Measurements from ENCODE around the gene PDAP1.
"Not testable (repeated sequence)": the region's sequence is repeated elsewhere in the genome, so short reads cannot be mapped to it uniquely, and the experiment has no call there.

Gene PDAP1

GRCh38 chr7:99396418-99397296 is 11.7 kb downstream of the PDAP1 start:
- DNase-seq (ENCODE audit: low read depth) = no peak

DNA sequence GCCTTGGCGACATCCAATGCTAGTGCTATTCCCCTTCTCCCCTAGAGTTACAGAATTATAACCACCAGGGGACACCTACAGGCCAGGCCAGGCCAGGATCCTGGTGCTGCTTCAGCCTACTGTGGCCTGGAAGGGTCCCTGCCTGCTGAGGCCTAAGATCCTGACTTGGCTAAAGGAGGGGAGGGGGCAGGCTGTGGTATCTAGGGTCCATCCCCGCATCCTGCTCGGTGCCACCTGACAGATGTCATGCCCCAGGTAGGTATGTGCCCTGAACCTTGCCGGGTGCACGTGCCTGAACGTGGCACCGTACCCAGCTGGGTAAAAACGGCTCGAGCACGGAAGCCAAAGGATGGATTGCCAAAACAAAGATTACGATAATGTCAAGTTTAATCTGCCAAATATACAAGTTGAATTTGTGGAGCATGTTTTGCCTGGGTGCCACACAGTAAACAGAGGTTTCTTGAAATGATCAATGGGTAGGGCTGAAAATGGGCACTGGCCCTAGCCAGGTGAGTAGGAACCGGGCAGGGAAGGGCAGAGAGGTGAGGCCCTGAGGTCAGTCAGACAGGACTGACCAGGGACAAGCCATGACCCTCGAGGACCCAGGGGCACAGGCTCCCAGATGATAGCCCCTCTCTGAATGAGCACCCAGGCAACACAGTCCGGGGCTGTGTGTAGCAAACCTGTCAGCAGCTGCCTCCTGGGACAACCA is 12.6 kb downstream of the PDAP1 start:
- DNase-seq (ENCODE audit: low read depth) = no peak

GRCh38 chr7:99394188-99394502 is 14.3 kb downstream of the PDAP1 start:
- DNase-seq (ENCODE audit: low read depth) = no peak

- no peak for DNase-seq (ENCODE audit: low read depth)
These were observed 14.8 kb downstream of the PDAP1 start for GRCh38 chr7:99393355-99394187.

DNA sequence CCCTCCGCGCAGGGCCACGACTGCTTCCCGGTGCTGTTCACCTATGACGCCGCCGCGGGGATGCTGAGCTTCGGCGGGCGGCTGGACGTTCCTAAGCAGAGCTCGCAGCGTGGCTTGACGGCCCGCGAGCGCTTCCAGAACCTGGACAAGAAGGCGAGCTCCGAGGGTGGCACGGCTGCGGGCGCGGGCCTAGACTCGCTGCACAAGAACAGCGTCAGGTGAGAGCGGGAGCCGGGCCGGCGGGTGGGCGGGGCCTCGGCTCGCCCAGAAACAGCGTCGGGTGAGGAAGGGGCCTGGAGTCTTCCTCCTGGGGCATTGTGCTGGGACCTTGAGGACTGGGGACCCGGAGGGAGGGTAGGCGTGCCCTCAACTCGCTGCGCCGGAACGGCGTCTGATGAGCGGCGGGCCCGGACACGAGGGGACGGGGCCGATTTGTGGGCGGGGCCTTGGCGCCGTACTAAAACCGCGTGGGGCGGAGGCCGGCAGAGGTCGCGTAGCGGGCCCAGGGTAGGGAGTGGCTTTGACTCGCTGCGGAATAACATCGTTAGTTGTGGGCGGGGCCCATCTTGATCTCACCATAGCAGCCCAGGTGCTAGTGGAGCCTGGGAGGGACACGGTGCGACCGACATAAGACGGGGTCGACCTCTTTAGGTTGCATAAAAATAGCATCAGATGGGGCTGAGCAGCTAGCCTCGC is 15.6 kb downstream of the PDAP1 start:
- DNase-seq (ENCODE audit: low read depth) = peak; percentile 71

- DNase-seq (ENCODE audit: low read depth) = no peak
These were observed 16.4 kb downstream of the PDAP1 start for GRCh38 chr7:99392046-99392445.

- no peak for DNase-seq (ENCODE audit: low read depth)
These were observed 17.3 kb downstream of the PDAP1 start for GRCh38 chr7:99390941-99391602.

DNA sequence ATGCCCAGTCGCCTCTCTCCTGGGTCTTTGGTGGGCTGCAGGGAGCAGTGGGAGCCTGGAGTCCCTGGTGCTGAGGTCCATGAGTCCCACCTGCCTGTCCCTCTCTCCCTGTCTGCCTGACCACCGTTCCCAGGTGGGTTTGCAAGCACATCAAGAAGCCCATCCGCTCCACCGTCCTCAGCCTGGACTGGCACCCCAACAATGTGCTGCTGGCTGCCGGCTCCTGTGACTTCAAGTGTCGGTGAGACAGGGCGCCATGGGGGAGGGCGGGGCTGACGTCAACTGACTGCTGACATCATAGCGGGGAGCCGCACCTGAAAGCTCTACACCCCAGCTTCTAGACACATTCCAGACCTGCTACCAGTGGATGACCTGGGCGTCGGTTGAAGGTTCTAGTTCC is 18.6 kb downstream of the PDAP1 start:
- DNase-seq (ENCODE audit: low read depth) = no peak

DNA sequence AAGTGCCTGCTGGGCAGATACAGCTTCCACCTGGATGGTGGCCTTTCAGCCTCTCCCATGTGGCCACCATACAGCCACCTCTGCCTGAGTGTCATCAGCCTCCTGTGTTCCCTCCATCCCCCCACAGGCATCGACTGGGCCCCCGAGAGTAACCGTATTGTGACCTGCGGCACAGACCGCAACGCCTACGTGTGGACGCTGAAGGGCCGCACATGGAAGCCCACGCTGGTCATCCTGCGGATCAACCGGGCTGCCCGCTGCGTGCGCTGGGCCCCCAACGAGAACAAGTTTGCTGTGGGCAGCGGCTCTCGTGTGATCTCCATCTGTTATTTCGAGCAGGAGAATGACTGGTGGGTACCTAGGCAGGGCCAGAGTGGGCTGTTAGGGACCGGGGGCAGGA is 20.5 kb downstream of the PDAP1 start:
- DNase-seq (ENCODE audit: low read depth) = no peak

GRCh38 chr7:99387239-99387635 is 21.2 kb downstream of the PDAP1 start:
- not testable (repeated sequence) for DNase-seq (ENCODE audit: low read depth)

- DNase-seq (ENCODE audit: low read depth) = no peak
These were observed 21.7 kb downstream of the PDAP1 start for GRCh38 chr7:99386584-99387238.

DNA sequence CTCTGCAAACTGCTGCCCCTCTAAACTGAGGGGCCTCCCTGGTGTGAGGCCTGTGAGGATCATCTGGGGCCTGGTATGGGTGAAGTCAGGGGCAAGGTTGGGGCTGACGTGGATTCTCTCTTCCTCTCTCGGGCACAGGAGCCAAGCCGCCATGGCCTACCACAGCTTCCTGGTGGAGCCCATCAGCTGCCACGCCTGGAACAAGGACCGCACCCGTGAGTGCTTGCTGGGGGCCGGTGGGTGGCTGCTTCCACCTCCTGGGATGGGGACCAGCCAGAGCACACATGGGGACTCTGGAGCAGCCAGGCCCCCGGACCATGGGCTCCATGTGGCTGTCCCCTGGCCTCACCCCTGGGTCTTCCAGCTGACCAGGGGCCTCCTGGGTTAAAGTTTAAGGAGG is 22.8 kb downstream of the PDAP1 start:
- DNase-seq (ENCODE audit: low read depth) = no peak

- DNase-seq (ENCODE audit: low read depth) = no peak
These were observed 23.9 kb downstream of the PDAP1 start for GRCh38 chr7:99384523-99384922.

- DNase-seq (ENCODE audit: low read depth) = no peak
These were observed 24.5 kb downstream of the PDAP1 start for GRCh38 chr7:99383791-99384370.

DNA sequence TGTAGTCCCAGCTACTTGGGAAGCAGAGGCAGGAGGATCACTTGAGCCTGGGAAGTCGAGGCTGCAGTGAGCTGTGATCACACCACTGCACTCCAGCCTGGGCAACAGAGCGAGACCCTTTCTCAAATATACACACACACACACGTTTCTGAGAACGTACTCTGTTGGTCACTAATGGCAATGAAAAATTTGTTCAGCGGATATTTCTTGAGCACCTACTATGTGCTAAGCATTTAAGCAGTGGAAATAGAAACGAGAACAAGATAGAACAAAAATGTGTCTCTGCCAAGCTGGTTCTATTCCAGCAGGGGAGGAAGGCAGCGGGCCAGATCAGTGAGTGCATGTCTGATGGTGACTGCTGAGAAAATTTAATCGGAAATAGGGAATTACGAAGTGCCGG is 25.2 kb downstream of the PDAP1 start:
- DNase-seq (ENCODE audit: low read depth) = no peak

DNA sequence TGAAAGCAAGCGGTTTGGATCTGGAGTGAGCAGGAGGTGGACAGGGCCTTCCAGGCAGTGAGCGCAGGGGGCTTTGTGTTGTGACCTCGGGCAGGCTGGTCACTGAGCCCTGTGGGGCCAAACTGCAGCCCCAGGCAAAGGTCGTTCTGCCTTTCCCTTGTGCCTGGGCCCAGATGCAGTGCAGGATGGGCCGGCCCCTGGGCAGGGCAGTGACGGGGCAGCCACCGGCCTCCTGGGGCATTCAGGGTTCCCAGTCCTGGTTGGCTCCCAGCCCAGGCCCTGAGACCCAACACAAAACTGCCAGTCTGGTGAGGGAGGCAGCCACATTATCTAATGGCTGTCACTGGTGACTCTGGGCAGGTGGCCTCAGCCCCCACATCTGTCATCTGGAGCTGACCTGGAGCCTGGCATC is 26.7 kb downstream of the PDAP1 start:
- no peak for DNase-seq (ENCODE audit: low read depth)

DNA sequence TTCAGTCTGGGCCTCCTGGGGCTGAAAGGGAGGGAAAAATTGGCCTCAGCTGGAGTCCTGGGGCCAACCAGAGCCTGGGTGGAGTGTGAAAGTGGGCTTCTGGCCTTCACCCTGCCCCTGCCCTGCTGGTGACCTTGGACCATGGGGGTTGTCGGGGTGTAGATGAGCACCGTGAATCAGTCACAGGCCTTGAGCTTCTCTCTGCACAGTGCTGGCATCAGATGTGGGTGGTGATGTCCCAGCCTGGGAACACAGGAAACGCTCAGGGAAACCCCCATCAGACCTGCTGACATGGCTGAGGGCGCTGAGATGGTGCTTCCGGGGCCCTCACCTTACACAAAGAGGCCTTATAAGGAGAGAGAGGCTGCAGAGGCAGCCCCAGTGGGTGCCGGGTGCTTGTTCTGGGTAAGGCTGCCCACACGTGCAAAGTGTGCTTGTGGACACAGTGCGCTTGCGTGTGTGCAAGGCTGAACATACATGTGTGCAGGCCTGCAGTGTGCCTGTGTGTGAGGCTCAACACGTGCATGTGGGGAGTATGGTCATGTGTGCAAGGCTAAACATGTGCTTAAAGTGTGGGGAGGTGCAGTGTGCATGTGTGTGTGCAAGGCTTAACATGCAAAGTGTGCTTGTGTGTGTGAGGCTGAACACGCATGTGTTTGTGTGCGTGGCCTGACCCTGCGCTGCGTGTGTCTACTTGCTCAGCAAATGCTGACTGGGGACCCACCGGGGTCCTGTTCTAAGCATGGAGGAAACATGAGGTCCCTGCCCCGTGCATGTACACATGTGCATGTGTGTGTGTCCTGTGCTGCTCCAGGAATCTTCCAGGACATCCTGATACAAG is 27.4 kb downstream of the PDAP1 start:
- DNase-seq (ENCODE audit: low read depth) = peak; percentile 88

GRCh38 chr7:99380032-99380822 is 28.2 kb downstream of the PDAP1 start:
- no peak for DNase-seq (ENCODE audit: low read depth)

DNA sequence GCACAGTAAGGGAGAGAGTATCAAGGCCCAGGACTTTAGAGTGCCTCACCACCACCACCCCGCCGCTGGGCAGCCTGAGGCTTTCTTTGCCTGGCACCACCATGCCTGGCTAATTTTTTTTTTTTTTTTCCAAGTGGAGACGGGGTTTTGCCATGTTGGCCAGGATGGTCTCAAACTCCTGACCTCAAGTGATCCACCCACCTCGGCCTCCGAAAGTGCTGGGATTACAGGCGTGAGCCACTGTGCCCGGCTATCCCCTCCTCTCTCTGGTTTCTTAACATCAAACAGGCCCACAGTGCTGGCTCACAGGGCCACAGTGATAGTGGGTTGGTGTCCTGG is 28.7 kb downstream of the PDAP1 start:
- not testable (repeated sequence) for DNase-seq (ENCODE audit: low read depth)

Measured in stimulated activated CD4-positive, alpha-beta T cell treated with anti-CD3 and anti-CD28 coated beads, Interleukin-2, amount 100 ng/mL, for 4 hours (primary cell).